Measurements from ENCODE around the gene CCDC59.

DNA sequence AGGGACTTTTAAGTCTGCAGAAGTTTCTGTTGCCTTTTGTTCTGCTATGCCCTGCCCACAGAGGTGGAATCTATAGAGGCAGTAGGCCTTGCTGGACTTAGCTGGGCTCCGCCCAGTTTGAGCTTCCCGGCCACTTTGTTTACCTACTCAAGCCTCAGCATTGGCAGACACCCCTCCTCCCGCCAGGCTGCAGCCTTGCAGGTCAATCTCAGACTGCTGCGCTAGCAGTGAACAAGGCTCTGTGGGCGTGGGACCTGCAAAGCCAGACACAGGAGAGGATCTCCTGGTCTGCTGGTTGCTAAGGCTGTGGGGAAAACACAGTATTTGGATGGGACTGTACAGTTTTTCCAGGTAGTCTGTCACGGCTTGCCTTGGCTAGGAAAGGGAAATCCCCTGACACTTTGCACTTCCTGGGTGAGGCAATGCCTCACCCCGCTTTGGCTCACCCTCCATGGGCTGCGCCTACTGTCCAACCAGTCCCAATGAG is 43.7 kb downstream of the CCDC59 start:
- TF ChIP-seq, protein P1, sequence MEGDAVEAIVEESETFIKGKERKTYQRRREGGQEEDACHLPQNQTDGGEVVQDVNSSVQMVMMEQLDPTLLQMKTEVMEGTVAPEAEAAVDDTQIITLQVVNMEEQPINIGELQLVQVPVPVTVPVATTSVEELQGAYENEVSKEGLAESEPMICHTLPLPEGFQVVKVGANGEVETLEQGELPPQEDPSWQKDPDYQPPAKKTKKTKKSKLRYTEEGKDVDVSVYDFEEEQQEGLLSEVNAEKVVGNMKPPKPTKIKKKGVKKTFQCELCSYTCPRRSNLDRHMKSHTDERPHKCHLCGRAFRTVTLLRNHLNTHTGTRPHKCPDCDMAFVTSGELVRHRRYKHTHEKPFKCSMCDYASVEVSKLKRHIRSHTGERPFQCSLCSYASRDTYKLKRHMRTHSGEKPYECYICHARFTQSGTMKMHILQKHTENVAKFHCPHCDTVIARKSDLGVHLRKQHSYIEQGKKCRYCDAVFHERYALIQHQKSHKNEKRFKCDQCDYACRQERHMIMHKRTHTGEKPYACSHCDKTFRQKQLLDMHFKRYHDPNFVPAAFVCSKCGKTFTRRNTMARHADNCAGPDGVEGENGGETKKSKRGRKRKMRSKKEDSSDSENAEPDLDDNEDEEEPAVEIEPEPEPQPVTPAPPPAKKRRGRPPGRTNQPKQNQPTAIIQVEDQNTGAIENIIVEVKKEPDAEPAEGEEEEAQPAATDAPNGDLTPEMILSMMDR (IDR thresholded peaks at IDR 0.05), result no peak
- TF ChIP-seq POLR2AphosphoS5 (IDR thresholded peaks at IDR 0.05) (no peak), POLR2A (IDR thresholded peaks at IDR 0.05) (no peak), EP300 (IDR thresholded peaks at IDR 0.05; ENCODE audit: low read depth) (no peak)
